DMS53 (cell line): ENCODE data around the gene CPPED1.

ENCODE experiments used
- DNase-seq: peaks from one replicate; lab custom pipeline; 2025; lab: John Stamatoyannopoulos, UW

CPPED1 gene

DNA sequence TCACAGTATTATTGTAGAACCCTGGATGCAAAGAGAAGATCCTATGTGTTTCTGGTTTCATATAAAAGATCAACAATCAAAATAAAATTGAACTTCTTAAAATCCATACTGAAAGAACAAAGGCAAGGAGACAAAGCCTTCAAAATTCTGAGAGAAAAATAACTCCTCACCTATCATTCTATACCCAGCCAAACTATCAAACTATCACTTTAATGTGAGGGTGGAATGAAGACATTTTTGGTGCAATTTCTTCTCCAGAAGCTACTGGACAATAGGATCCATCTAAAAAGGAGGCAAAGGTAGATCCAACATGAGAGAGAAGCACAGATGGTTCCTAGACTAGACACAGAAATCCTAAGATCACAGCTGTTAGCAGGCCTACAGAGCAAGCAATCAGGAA is 71.1 kb downstream of the CPPED1 start:
- DNase-seq = no peak

DNA sequence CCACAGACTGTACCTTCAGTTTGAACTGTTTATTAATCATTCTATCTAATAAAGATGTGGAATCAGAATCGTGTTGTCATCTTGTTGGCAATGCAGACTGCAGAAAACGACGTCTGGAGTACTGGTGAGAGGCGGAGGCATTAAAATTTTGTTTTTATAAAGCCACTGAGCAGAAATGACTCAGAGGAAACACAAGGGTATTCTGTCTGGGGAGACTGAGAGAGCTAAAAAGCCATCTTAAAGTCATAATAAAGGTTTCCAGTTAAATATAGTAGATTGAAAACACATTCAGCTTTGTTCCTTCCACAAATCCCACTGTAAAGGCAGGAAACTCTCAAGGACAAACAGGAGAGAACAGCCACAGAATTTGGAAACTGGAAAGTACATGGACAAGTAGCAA is 74.2 kb downstream of the CPPED1 start:
- no peak for DNase-seq

DNA sequence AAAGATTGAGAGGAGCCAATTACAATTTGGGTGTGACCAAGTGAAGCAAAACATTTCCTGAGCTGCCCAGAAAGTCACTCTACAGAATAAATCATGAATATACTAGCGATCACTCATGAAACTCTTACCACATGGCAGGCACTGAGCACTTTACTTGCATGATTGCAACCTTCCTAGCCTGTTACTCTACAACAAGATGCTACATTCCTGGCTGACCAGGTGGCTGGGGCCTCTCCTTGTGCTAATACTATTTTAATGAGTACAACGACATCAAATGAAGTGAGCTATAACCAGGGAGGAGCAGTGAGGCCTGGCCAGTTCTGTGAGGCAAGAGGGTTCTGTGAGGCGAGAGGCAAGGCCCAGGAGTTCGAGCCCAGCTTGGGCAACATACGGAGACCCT is 75.2 kb downstream of the CPPED1 start:
- DNase-seq = no peak

DNA sequence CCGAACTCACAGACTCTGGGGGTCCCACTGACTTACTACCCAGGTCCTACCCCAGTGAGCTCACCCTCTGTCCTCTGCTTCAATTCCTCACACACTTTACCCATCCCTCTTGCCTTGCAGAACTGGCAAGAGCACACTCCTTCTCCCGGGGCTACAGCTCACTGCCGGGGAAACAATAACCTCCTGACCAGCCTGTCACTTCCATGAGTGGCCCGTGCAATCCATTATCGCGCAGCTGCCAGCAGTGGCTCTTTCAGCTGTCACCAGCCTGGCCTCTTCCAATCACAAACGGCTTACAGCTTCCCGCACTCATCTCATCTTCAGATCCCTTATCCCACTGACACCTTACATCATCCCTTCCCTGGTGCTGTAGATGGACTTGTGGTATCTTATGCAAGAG is 79.5 kb downstream of the CPPED1 start:
- no peak for DNase-seq

DNA sequence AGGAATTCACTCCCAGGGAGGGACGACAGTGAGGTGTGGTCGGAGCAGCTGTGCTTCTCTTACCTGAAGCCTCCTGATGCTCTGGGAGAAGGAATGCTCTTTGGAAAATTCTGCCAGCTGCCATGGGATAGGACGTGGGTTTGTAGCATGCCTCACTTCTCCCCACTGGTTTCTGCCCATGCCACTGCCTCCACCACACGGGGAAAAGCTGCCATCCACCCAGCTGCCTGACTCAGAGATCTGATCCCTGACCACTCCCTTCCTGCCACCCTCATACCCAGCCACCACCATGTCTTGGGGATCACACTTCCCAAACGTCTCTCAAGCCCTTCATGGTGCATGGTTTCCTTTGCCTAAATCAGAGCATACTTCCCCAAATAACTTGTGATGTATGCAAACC is 80.0 kb downstream of the CPPED1 start:
- no peak for DNase-seq

DNA sequence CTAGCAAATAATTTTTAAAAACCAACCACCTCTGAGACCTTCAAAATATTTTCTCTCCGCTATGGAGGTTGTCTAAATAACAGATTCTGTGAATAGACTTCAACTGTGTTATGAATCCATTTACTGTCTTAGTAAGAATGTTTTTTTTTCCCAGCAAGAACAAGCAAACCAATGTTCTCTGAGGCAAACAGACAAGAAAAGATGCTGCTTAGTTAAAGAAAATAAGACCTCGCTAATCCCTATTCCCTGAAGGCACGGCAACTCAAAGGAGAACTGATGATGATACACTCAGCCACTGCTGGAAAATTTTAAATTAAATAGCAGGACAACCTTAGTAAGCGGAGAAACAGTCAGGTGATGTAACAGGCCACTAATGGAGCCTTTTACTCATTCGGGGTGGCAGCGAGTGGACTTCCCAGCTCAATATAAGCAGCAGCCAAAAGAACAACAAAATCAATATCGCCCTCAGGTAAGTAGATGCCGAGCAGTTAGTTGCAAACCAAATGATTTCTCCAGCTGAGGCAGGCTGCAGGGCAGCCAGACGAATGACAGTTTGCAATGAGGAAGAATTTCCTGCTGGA is 81.8 kb downstream of the CPPED1 start:
- DNase-seq = no peak

DNA sequence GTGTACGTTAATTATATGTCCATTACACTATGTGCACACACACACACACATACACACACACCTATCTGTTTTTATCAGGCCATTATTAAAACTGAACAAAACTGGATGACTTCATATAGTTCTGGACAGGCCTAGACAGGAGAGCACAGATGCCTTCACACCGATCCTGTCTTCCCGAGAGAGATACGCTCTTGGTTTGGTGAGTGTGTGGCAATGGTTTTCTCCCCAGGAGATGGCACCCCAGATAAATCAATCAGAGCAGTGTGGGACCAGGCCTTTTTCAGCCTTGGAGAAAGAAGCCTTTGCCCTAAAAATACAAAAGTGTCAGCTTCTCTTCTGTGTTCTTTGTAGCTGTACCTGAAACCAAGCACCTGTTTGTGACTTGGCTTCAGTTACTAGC is 83.7 kb downstream of the CPPED1 start:
- no peak for DNase-seq

DNA sequence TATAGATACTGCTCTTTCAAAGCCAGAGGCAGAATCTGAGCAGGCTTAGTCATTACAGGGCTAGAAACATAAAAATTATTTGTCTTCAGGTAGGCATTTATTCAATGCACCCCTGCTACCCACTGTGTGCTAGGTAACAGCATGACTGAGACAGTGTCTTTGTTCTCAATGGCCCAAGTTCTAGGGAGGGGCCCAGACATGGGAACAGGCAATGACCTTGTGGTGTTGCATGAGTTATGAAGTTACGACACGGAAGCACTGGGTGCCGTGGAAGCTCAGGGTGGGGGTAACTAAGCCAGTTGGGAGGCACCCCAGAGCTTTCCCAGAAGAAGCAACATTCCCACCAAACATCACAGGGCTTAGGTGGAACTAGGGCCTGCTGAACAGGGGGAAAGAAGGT is 87.0 kb downstream of the CPPED1 start:
- DNase-seq = no peak

DNA sequence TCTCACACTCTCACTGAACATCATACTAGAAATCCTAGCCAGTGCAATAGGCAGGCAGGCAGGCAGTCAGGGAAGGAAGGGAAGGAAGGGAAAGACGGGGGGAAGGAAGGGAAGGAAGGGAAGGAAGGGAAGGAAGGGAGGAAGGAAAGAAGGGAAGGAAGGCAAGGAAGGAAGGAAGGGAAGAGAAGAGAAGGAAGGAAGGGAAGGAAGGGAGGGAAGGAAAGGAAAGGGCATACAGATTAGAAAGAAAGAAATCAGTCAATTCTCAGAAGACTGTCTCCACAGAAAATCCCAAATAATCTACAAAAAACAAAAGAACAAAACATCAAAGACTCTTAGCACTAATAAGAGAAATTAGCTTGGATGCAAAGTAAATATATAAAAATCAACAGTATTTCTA is 93.9 kb downstream of the CPPED1 start:
- DNase-seq = no peak

DNA sequence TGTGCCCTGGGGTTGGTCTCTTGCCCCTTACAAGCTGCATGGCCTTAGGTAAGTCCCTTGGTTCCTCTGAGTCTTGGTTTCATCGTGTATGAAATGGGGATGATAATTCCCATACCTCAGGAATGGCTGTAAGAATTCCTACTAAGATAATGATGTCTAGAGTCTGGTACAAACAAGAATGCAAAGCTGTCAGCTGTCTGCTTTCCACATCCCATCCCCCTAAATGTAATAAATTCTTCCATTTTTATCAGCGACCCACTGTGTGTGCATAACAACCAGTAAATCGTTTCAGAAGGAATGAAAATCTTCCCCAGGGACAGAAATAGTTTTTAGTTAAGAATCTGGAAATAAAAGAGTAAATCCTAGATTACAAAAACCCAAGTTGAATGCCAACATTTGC is 95.4 kb downstream of the CPPED1 start:
- DNase-seq = no peak

DNA sequence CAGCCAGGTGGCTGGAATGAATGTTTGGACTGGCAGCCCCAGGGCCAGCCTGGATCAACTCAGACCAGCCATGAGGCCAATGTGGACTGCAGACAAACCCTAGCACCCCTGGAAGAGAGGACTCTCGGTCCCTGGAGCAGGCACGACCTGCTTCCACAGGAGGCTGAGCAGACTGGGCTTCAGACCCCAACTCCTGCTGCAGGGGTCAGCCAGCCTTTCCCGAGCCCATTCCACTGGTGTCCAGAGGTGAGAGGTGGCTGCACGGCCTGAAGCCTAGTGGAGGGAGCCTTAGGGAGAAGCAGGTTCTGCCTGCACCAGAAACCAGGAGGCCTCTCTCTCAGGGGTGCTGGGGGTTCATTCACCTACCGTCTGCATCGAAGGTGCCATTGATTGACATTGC is 97.1 kb downstream of the CPPED1 start:
- no peak for DNase-seq

DNA sequence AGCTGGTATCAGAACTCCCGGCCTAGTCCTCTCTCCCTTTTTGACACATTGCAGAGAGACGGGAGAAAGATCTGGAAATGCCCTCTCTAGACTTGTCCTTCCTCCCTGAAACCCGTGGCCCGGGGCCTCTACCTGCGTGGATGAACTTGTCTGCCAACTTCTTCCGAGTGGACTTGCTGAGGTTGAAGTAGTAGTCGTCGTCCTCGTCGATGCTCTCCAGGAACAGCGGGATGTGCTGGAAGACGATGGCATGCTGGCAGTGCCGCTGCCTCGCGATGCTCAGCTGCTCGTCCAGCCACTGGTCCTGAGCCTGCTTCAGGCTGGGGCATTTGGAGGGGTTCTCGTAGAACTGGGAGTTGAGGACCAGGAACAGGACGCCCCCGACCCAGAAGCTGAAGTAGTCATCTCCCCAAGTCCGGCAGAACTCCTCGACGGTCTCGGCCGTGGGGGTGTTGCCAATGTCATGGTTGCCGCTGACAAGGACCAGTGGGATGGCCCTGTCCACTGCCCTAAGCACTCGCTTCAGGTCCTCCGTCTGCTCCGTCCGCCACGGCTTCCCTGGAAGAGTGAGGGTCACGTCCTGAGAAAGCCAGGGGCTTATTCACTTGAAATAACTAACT is 99.1 kb downstream of the CPPED1 start:
- no peak for DNase-seq

DNA sequence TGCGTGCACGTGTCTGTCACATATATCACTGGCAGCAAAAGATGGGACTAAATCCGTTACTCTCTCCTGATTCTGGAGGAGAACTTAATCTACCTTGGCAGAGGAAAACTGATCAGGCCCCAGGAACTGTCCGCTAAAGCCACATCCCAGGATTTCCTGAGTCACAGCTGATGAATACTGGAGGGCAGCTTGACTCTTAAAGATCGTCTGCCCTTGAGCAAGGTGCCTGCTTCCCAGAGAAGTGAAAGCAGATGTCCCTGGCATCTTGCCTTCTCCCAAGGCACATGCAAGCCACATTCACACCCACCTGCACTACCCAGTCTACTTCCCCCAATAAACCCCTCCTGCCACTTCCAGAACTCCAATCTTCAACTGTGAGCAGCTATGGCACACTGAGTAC is 99.8 kb downstream of the CPPED1 start:
- no peak for DNase-seq

DNA sequence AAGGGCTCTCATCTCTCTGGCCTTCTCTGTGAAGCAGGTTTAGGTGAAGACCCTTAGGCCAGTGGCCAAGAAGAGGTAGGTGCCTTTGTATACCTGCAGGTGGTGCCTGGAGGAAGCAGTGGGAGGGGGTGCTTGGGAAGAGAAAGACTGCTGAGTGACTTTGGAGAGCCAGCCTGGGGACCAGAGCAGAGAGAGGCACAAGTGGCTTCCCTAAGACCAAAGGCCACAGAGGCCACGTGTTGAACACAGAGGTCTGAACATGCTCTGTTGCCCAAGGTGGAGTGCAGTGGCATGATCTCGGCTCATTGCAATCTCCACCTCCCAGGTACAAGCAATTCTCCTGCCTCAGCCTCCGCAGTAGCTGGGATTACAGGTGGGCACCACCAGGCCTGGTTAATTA is 103.5 kb downstream of the CPPED1 start:
- no peak for DNase-seq

DNA sequence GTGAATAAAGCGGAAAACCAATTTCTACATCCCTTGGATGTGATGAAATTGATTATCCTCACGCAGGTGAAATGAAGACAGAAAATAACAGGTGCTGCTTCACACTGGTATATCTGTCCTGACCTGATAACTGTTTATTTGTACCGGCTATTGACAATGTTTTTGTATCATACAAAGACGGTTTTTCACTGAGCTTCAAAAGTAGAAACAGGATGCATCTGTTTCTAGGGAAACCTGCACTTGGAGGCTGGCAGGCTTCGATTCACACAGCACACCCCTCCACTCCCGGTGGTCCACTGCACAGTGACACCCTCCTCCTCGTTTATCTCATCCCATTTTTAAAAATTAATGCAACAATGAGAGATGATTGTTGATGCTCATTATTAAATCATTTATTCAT is 104.5 kb downstream of the CPPED1 start:
- no peak for DNase-seq

DNA sequence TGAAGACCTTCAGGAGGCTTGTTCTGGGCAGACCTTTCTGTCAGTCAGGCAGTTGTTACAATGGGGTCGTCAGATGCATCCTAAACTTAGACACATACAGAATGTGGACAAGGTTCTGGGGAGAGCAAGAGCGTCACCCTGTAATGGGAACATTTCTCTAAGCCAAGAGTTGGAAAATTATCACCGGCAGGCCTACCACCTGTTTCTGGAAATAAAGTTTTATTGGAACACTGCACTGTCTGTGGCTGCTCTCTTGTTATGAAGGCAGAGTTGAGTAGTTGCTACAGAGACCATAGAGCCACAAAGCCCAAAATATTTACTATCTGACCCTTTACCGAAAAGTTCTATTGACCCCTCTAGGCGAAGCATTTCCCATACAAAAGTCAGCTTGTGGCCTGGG is 106.2 kb downstream of the CPPED1 start:
- no peak for DNase-seq

DNA sequence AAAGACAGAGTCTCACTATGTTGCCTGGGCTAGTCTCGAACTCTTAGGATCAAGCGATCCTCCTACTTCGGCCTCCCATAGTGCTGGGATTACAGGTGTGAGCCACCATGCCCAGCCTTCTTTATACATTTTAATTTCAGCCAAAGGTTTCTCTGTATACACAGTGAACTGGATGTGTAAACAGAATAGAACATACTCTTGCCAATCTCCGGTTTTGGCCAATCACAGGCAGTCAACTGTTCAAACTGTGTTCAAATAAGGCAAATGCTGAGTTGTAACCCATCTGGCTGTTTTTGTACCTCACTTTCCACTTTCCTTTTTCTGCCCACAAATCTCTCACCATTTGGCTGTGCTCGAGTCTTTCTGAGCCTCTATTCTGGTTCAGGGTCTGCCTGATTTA is 108.2 kb downstream of the CPPED1 start:
- no peak for DNase-seq

DNA sequence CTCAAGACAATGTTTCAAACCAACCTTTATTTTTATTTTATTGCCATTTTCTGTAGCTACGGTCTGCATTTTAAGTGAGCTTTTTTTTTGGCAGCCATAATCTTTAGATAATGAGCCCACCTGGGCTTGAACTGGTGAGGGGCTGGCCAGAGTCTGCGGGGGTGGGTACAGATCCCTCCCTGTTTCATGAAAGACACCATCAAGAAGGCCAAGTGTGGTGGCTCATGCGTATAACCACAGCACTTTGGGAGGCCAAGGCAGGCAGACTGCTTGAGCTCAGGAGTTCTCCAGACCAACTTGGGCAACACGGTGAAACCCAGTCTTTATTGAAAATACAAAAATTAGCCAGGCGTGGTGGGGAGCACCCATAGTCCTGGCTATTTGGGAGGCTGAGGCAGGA is 113.7 kb downstream of the CPPED1 start:
- DNase-seq = no peak

DNA sequence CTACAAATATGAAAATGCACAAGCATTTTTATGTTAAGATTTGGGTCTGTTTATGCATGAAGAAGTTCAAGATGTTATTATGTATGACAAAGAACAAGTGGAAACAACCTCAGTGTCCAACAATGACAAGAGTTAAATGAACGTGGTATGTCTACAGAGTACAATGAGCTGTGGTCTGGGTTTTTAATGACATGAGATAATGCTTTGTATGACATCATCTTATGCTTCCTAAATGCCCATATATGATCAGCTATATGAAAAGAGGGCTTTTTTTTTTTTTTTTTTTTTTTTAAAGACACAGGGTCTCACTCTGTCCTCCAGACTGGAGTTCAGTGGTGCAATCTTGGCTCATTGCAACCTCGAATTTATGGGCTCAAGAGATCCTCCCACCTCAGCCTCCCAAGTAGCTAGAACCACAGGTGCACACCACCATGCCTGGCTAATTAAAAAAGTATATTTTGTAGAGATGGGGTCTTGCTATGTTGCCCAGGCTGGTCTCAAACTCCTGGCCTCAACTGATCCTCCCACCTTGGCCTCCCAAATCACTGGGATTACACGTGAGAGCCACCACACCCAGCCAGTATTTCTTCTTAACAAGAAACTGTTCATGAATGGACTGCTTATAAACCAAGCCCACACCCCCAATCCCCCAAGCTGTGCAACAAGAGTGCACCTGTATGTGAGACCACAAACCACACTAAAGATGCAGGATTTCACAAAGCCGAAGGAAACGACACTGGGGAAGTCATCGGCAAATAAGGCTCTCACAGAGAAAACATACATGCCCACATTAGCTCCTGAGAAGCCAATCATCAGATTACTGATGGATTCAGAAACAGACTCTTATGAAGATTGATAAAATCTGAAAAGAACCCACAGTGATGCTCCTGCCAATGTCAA is 114.5 kb downstream of the CPPED1 start:
- no peak for DNase-seq

DNA sequence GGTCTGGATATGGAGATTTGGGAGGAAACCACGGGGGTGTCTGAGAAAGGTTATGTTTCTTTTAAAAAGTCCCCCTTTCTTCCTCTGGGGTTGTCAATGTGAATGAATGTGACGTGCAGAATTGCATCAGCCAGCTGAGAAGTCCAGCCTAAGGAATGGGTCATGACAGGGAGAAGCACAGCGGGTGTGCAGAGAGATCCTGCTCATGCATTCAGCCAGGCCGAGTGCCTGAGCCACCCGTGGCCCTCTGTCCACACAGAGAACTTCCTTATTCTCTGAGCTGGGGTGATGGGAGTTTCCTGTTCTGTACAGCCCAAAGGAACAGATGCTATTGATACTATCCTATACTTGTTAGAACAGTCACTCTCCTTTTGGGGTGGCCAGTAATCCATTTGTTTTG is 117.9 kb downstream of the CPPED1 start:
- DNase-seq = no peak

DNA sequence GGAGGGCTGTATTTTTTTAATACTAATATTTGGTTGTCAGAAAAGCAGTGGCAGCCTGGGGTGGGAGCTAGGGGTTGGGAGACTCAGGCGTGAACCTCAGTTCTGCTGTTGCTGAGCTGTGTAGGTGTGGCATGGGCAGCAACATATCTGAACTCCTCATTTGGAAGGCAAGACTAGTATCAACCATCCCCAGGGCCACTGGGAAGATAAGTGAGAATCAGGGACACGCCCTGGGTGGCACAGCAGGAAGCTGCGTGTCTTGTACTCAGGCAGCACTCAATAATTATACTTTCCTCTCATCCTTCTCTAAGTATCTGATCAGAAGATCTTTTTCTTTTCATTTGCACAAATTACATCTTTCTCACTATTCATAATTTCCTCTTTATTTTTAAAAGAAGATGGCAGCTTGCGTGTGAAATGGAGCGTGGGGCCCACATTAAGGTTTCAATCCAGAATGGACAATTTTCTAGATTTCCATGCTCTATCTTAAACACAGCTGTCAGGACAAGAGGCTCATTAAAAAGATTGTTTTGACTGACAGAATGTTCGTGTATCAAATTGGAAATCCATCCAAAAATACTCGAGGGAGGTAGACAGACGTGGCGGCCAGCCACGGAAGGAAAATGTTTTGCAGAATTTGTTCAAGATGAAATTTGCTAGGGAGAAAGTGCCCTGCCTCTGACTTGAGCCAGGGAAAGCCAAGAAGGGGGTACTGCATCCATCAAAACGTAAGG is 121.1 kb downstream of the CPPED1 start:
- no peak for DNase-seq

DNA sequence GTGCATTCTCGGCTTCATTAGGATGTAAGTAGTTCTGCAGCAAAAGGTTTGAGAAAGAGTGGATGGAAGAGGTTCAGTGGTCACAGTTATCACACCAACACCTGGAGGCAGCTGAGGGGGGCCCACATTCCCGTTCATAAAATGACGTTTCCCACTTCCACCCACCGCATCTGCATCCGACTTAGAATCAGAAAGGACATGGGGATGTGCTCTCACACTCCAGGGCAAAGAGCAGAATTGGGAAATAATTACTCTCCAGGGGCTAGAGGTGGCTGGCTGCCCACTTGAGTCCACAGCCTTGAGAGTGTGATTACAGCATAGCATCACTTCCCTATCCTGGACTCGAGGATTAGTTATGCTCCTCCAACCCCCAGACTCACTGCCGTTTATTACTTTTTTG is 122.0 kb downstream of the CPPED1 start:
- no peak for DNase-seq

DNA sequence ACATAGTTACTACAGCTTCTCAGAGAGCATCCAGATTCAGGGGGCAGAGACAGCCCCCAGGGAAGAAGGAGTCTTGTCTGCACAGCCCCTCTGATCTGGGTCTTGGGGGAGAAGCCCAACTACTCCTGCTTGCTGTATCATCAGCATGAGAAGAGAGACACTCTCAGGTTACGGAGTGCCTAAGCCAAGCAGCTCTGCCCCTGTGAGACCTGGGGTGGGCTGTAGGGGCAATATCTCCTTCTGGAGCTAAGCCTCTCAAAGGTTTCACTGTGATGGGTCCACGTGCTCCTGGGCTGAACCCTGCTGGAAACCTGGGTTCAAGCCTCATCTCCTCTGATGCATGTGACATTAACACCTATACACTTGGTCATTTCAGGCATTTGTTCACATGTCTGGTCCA is 123.2 kb downstream of the CPPED1 start:
- DNase-seq = no peak
